ENCODE data around the gene PTHLH. TPM values are rescaled to one million over a fixed set of nuclear protein-coding genes. Genes with fewer than 3 reads are reported as not detected.

Gene PTHLH
- polyA plus RNA-seq, 3 donors, result not detected

DNA sequence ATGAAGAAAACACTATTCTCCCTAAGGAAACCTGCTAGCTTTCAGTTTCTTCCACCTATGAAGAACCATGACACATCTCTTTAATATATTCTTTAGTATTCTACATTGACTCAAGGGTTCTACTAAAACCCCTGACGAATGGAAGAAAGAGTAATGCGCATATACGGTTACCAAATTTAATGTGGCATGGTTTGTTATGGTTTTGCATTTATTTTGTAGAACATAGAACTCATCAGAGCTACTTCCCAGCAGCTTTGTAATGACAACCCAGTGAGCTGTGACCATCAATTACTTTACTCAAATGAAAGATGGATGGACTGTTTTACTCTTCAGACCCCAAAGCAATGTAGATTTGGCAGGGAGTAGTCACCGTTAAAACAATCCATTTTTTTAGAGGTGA, 19.2 kb downstream of the PTHLH start:
- no CpG with 5 or more reads among the region's 4 CpGs for WGBS (ENCODE audit: insufficient coverage)
- no peak overlapping the region for H3K4me3 ChIP-seq (replicated peaks in 1 of 3; ENCODE audit: low read depth in 2 of 3, low read length in 3 of 3)
- H3K27ac Mint-ChIP-seq, result no peak overlapping the region
- no peaks in the 10 kb centered on the region for H4K20me1 ChIP-seq (ENCODE audit: insufficient read depth, low read length)
- H3K27me3 ChIP-seq (ENCODE audit: control insufficient read depth in 2 of 2, insufficient read depth in 2 of 2, low read length in 2 of 2), result peaks cover under 1 to 16% of the 10 kb centered on the region in 2 donors
- no peaks in the 10 kb centered on the region for H3K79me2 ChIP-seq (ENCODE audit: insufficient read depth, low read length)
- no peaks in the 10 kb centered on the region for H3K4me1 ChIP-seq (ENCODE audit: control insufficient read depth in 1 of 2, insufficient read depth in 2 of 2, low read length in 2 of 2)
- H3K36me3 Mint-ChIP-seq, result no peaks in the 10 kb centered on the region
- no peak overlapping the region for H3K4me3 Mint-ChIP-seq
- TF ChIP-seq, protein P1, sequence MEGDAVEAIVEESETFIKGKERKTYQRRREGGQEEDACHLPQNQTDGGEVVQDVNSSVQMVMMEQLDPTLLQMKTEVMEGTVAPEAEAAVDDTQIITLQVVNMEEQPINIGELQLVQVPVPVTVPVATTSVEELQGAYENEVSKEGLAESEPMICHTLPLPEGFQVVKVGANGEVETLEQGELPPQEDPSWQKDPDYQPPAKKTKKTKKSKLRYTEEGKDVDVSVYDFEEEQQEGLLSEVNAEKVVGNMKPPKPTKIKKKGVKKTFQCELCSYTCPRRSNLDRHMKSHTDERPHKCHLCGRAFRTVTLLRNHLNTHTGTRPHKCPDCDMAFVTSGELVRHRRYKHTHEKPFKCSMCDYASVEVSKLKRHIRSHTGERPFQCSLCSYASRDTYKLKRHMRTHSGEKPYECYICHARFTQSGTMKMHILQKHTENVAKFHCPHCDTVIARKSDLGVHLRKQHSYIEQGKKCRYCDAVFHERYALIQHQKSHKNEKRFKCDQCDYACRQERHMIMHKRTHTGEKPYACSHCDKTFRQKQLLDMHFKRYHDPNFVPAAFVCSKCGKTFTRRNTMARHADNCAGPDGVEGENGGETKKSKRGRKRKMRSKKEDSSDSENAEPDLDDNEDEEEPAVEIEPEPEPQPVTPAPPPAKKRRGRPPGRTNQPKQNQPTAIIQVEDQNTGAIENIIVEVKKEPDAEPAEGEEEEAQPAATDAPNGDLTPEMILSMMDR (IDR thresholded peaks at IDR 0.05), result no peak
- peaks cover 0 to 2% (median 0%) of the 10 kb centered on the region in 7 donors for H3K9me3 Mint-ChIP-seq
- H3K4me2 ChIP-seq (replicated peaks; ENCODE audit: extremely low read depth, low read length, poor library complexity, severe bottlenecking), result no peak overlapping the region
- H2AFZ ChIP-seq (ENCODE audit: insufficient read depth, low read depth, low read length, poor library complexity, severe bottlenecking), result no peak overlapping the region
- no peak for DNase-seq
- no peak overlapping the region for H3K27ac ChIP-seq (ENCODE audit: low read depth in 1 of 2, low read length in 2 of 2)
- H3K9me3 ChIP-seq (replicated peaks in 1 of 2; ENCODE audit: control insufficient read depth in 1 of 2, insufficient read depth in 1 of 2, low read length in 2 of 2), result no peaks in the 10 kb centered on the region
- H3K27me3 Mint-ChIP-seq (ENCODE audit: low read depth in 3 of 3), result peaks cover 2 to 12% (median 7%) of the 10 kb centered on the region in 3 donors
- no peak overlapping the region for H3K9ac ChIP-seq (ENCODE audit: insufficient read depth, low read length, poor library complexity, severe bottlenecking)
- no peaks in the 10 kb centered on the region for H3K36me3 ChIP-seq (replicated peaks in 1 of 2; ENCODE audit: control insufficient read depth in 1 of 2, insufficient read depth in 2 of 2, low read length in 2 of 2)
- intact Hi-C loops (cut with micrococcal nuclease), result no loop called here
- no peaks in the 10 kb centered on the region for H3K4me1 Mint-ChIP-seq

DNA sequence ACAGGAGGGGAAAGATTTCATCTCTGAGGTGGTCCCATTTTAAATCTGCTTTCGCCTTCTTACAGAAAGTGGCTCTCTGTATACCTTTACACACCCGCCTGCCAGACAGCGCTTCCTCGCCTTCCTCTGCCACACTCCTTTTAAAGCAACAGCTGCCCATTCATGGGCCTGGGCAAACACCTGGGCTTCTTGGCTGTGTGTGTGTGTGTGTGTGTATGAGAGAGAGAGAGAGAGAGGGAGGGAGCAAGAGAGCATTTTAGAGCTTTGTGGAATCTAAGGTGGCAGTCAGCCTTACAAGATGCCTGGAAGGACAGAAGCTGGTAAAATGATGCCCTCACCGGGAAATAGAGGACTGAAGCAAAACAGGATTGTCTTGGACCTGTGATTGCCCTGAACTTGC, 20.0 kb downstream of the PTHLH start:
- intact Hi-C loops (cut with micrococcal nuclease), result no loop called here
- no peaks in the 10 kb centered on the region for H3K4me1 ChIP-seq (ENCODE audit: control insufficient read depth in 1 of 2, insufficient read depth in 2 of 2, low read length in 2 of 2)
- Mint-ChIP-seq H3K9me3 (peaks cover 0 to 2% (median 0%) of the 10 kb centered on the region in 7 donors), H3K4me1 (no peaks in the 10 kb centered on the region), H3K27me3 (ENCODE audit: low read depth in 3 of 3) (peaks cover 3 to 11% (median 6%) of the 10 kb centered on the region in 3 donors), H3K4me3 (no peak overlapping the region), H3K27ac (peak overlapping the region in 1 of 7 donors; percentile 55), H3K36me3 (no peaks in the 10 kb centered on the region)
- H3K27ac ChIP-seq (ENCODE audit: low read depth in 1 of 2, low read length in 2 of 2), result no peak overlapping the region
- TF ChIP-seq, protein P1 (IDR thresholded peaks at IDR 0.05), result no peak
- no peak overlapping the region for H2AFZ ChIP-seq (ENCODE audit: insufficient read depth, low read depth, low read length, poor library complexity, severe bottlenecking)
- no peak overlapping the region for H3K4me2 ChIP-seq (replicated peaks; ENCODE audit: extremely low read depth, low read length, poor library complexity, severe bottlenecking)
- peaks cover 0 to 16% of the 10 kb centered on the region in 2 donors for H3K27me3 ChIP-seq (ENCODE audit: control insufficient read depth in 2 of 2, insufficient read depth in 2 of 2, low read length in 2 of 2)
- no peaks in the 10 kb centered on the region for H3K9me3 ChIP-seq (replicated peaks in 1 of 2; ENCODE audit: control insufficient read depth in 1 of 2, insufficient read depth in 1 of 2, low read length in 2 of 2)
- no peaks in the 10 kb centered on the region for H3K36me3 ChIP-seq (replicated peaks in 1 of 2; ENCODE audit: control insufficient read depth in 1 of 2, insufficient read depth in 2 of 2, low read length in 2 of 2)
- no peaks in the 10 kb centered on the region for H4K20me1 ChIP-seq (ENCODE audit: insufficient read depth, low read length)
- H3K4me3 ChIP-seq (replicated peaks in 1 of 3; ENCODE audit: low read depth in 2 of 3, low read length in 3 of 3), result no peak overlapping the region
- WGBS (ENCODE audit: insufficient coverage), result 83% methylated on average over 1 of the region's 5 CpGs
- no peak for DNase-seq
- no peaks in the 10 kb centered on the region for H3K79me2 ChIP-seq (ENCODE audit: insufficient read depth, low read length)
- no peak overlapping the region for H3K9ac ChIP-seq (ENCODE audit: insufficient read depth, low read length, poor library complexity, severe bottlenecking)
